OCI-LY7 (cell line): ENCODE data around the gene ATP11A. TPM values are rescaled to one million over a fixed set of nuclear protein-coding genes. Genes with fewer than 3 reads are reported as not detected.

Experiments
- BruUV-seq: library from RNA; stranded (reverse); fragments of 400-500 nt; replicated peaks from 2 replicates; lab custom pipeline; 2021; lab: Mats Ljungman, UMichigan
- CTCF ChIA-PET: fragments of 300-600 bp; sonication (Branson Sonifier 250); formaldehyde crosslinking; loops from one replicate; lab custom pipeline; 2022; ENCODE audit warnings: antibody characterized with exemption; ENCODE audit not compliant: unreplicated experiment; lab: Charles Lee
- POLR2A ChIA-PET: fragments of 300-600 bp; sonication (Branson Sonifier 250); formaldehyde crosslinking; loops from one replicate; lab custom pipeline; 2022; ENCODE audit warnings: antibody characterized with exemption; lab: Charles Lee
- DNase-seq: peaks from one replicate; pipeline ENCODE4 v3.0.0-alpha.2; 2015; ENCODE audit warnings: low spot score
- H2AFZ ChIP-seq: fragments of 200-600 bp; sonication (generic), shearing (Covaris generic); 2 replicates; pipeline ENCODE4 v1.6.1; 2014; ENCODE audit warnings: mild to moderate bottlenecking, antibody characterized with exemption, low read length, moderate library complexity
- H3K27ac ChIP-seq: fragments of 200-600 bp; sonication (generic); 2 replicates; pipeline ENCODE4 v1.5.1; 2014; ENCODE audit warnings: mixed run types, low read depth, mild to moderate bottlenecking, moderate library complexity, low read length, inconsistent platforms; ENCODE audit not compliant: poor library complexity, severe bottlenecking
- H3K36me3 ChIP-seq: fragments of 200-600 bp; sonication (generic); 2 replicates; pipeline ENCODE4 v1.6.1; 2014; ENCODE audit warnings: mild to moderate bottlenecking, antibody characterized with exemption, low read length, moderate library complexity, mixed read lengths; ENCODE audit not compliant: insufficient read depth
- H3K4me1 ChIP-seq: fragments of 200-600 bp; sonication (generic); 2 replicates; pipeline ENCODE4 v1.5.1; 2014; ENCODE audit warnings: mild to moderate bottlenecking, low read length; ENCODE audit not compliant: insufficient read depth, poor library complexity, severe bottlenecking
- H3K4me2 ChIP-seq: fragments of 200-600 bp; sonication (generic); 2 replicates; pipeline ENCODE4 v1.6.1; 2014; ENCODE audit warnings: mild to moderate bottlenecking, low read length
- H3K4me3 ChIP-seq: fragments of 200-600 bp; sonication (generic); 2 replicates; pipeline ENCODE4 v1.5.1; 2014; ENCODE audit warnings: mild to moderate bottlenecking, low read depth, low read length; ENCODE audit not compliant: poor library complexity, severe bottlenecking
- H3K79me2 ChIP-seq: fragments of 200-600 bp; sonication (generic); 2 replicates; pipeline ENCODE4 v1.6.1; 2016; ENCODE audit warnings: low read depth, mild to moderate bottlenecking, low read length, moderate library complexity, mixed read lengths; ENCODE audit not compliant: insufficient read depth
- H3K9me2 ChIP-seq: fragments of 200-600 bp; sonication (generic); 2 replicates; pipeline ENCODE4 v1.6.1; 2016; ENCODE audit warnings: mild to moderate bottlenecking, low read length, mixed read lengths; ENCODE audit not compliant: insufficient read depth
- H3K9me3 ChIP-seq: fragments of 200-600 bp; sonication (generic); 2 replicates; pipeline ENCODE4 v1.6.1; 2014; ENCODE audit warnings: mild to moderate bottlenecking, mixed run types, low read length, mixed read lengths
- H4K20me1 ChIP-seq: fragments of 200-600 bp; sonication (generic); 2 replicates; pipeline ENCODE4 v1.6.1; 2014; ENCODE audit warnings: mild to moderate bottlenecking, antibody characterized with exemption, low read length, moderate library complexity, mixed read lengths; ENCODE audit not compliant: insufficient read depth
- EZH2phosphoT487 ChIP-seq: fragments of 200-600 bp; sonication (generic); IDR thresholded peaks from 2 replicates; pipeline ENCODE4 v1.6.1; 2018; ENCODE audit warnings: low read depth, borderline replicate concordance, mild to moderate bottlenecking, mixed run types, antibody characterized with exemption, low read length, moderate library complexity, mixed read lengths
- intact Hi-C: fragments of 100-400 bp; cut with micrococcal nuclease; formaldehyde crosslinking; loops from one replicate; pipeline ENCODE4 v1.10.0; 2022; ENCODE audit not compliant: unreplicated experiment
- total RNA-seq, 2 experiments: library from RNA; depleted of rRNA in 1 of 2; stranded (reverse); fragments of >200 nt in 1 of 2; shearing (Covaris generic) in 1 of 2; gene quantifications; 2 replicates each; pipeline ENCODE4 v1.2.3, GENCODE V29; 2014 to 2022
- TF ChIP-seq, protein P1 (sequence below): fragments of 200-600 bp; sonication (generic); conservative IDR thresholded peaks from 2 replicates; pipeline ENCODE4 v1.5.1; 2014; ENCODE audit warnings: mild to moderate bottlenecking, antibody characterized with exemption, low read length, moderate library complexity, mixed read lengths

Gene ATP11A
- total RNA-seq, 2 experiments from 2014 or later: 8.8 to 23.1 TPM

DNA sequence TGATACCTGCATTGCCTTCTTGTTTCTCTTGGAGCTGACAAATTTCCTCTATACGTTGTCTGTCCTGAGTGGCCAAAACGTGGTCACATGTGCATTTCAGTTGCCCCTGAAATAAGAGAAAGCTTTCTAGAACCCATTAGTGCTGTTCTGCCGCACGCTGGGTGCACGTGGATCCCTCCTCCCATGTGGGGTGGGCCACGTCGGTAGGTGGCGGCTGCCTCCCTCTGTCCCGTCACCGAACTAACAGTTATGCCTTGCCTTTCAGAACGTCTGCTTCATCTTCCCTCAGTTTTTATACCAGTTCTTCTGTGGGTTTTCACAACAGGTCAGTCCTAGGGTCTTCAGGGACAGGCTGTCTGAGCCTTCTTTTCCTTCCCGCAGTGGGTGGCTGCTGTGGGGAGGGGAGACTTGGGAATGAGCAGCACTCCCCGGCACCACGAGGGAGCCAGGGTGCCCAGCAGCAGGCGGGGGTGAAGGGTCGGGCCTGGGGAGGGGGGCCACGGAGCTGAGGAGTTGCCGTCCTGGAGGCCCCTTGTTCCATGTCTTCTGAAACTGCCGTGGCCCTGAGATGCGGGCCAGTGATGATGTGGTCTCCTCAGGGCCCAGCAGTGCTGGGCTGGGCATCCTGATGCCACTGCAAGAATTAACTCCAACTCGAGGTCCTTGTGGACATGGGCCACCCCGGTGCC is 169.4 kb downstream of the ATP11A start:
- no TSS peak for BruUV-seq
- POLR2A ChIA-PET: no interaction called here
- no peak overlapping the region for H2AFZ ChIP-seq
- no peak for TF ChIP-seq EZH2phosphoT487
- TF ChIP-seq, protein P1, sequence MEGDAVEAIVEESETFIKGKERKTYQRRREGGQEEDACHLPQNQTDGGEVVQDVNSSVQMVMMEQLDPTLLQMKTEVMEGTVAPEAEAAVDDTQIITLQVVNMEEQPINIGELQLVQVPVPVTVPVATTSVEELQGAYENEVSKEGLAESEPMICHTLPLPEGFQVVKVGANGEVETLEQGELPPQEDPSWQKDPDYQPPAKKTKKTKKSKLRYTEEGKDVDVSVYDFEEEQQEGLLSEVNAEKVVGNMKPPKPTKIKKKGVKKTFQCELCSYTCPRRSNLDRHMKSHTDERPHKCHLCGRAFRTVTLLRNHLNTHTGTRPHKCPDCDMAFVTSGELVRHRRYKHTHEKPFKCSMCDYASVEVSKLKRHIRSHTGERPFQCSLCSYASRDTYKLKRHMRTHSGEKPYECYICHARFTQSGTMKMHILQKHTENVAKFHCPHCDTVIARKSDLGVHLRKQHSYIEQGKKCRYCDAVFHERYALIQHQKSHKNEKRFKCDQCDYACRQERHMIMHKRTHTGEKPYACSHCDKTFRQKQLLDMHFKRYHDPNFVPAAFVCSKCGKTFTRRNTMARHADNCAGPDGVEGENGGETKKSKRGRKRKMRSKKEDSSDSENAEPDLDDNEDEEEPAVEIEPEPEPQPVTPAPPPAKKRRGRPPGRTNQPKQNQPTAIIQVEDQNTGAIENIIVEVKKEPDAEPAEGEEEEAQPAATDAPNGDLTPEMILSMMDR: no peak
- DNase-seq: no peak
- H3K9me3 ChIP-seq: no peaks in the 10 kb centered on the region
- no peaks in the 10 kb centered on the region for H4K20me1 ChIP-seq
- no peaks in the 10 kb centered on the region for H3K79me2 ChIP-seq
- CTCF ChIA-PET: no interaction called here
- 0 out of 2 replicates have a peak, but pooled peaks cover 4% of the 10 kb centered on the region for H3K36me3 ChIP-seq
- no peak overlapping the region for H3K27ac ChIP-seq
- H3K4me2 ChIP-seq: peak overlapping the region; percentile 26; the same call in 1 of the 2 replicates
- no peak overlapping the region for H3K4me3 ChIP-seq
- H3K4me1 ChIP-seq: peaks cover 11% of the 10 kb centered on the region
- H3K9me2 ChIP-seq: no peaks in the 10 kb centered on the region
- intact Hi-C loops: no loop called here

DNA sequence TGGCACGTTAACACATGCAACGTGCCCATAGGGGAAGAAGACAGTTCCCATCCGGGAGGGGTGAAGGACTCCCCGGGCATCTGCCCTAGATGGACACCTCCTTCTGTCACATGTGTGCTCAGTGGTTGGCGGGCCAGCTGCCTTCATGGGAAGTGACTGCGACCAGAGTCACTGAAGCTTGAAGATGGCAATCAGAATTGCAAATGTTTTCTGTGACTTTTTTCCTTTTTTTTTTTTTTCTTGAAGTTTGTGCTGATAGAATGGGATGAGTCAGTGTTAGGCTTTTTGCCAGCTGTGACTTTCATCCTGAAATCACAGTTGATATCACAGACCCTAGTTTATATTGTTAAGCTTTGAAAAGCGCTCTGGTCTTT is 170.0 kb downstream of the ATP11A start:
- no peak overlapping the region for H3K4me3 ChIP-seq
- H3K9me2 ChIP-seq: no peaks in the 10 kb centered on the region
- H4K20me1 ChIP-seq: no peaks in the 10 kb centered on the region
- intact Hi-C loops: no loop called here
- H3K36me3 ChIP-seq: 0 out of 2 replicates have a peak, but pooled peaks cover 4% of the 10 kb centered on the region
- H3K27ac ChIP-seq: no peak overlapping the region
- H3K4me1 ChIP-seq: peaks cover 11% of the 10 kb centered on the region
- POLR2A ChIA-PET: no interaction called here
- H3K4me2 ChIP-seq: peak overlapping the region; percentile 26; the same call in 1 of the 2 replicates
- BruUV-seq: no TSS peak
- TF ChIP-seq, protein P1: no peak
- TF ChIP-seq EZH2phosphoT487: no peak
- no peaks in the 10 kb centered on the region for H3K9me3 ChIP-seq
- DNase-seq: peak; percentile 45
- CTCF ChIA-PET: interaction anchor here (0.5 kb wide), 1 partner anchor 36 kb away, joined by 3 read pairs; no protein-coding TSS in a partner anchor
- no peak overlapping the region for H2AFZ ChIP-seq
- H3K79me2 ChIP-seq: no peaks in the 10 kb centered on the region
